Spinal cord (tissue), 10 donors: ENCODE results near the gene PKM. TPM values are rescaled to one million over a fixed set of nuclear protein-coding genes. Genes with fewer than 3 reads are reported as not detected.
A peak's percentile ranks its signal among the peaks of the same experiment; 100 is the strongest.
"Not testable (repeated sequence)": the region's sequence is repeated elsewhere in the genome, so short reads cannot be mapped to it uniquely, and the experiment has no call there.

ENCODE experiments used
- DNase-seq, 6 donors: peaks; one replicate each; pipeline versions ENCODE4 v3.0.0 to v3.0.0-alpha.2; 2013 to 2015; ENCODE audit warnings: low spot score in 6 of 6, low read depth in 4 of 6
- H3K27ac ChIP-seq: one replicate; pipeline ENCODE4 v1.5.1; 2013; ENCODE audit warnings: low read depth, low read length, control low read depth
- H3K27me3 ChIP-seq: one replicate; pipeline ENCODE4 v1.6.1; 2013; ENCODE audit warnings: low read length; ENCODE audit not compliant: control insufficient read depth, insufficient read depth
- H3K36me3 ChIP-seq: one replicate; pipeline ENCODE4 v1.6.1; 2013; ENCODE audit warnings: low read length; ENCODE audit not compliant: control insufficient read depth, insufficient read depth
- H3K4me1 ChIP-seq: one replicate; pipeline ENCODE4 v1.6.1; 2013; ENCODE audit warnings: low read length; ENCODE audit not compliant: control insufficient read depth, insufficient read depth
- H3K4me3 ChIP-seq: one replicate; pipeline ENCODE4 v1.5.1; 2013; ENCODE audit warnings: low read depth, low read length, control low read depth
- H3K9me3 ChIP-seq: one replicate; pipeline ENCODE4 v1.6.1; 2013; ENCODE audit warnings: low read length; ENCODE audit not compliant: control insufficient read depth, insufficient read depth
- WGBS: methylation state at CpG from one replicate; pipeline ENCODE4 v1.1.5; 2013; ENCODE audit warnings: missing lambda C conversion rate; ENCODE audit not compliant: insufficient coverage; 5-methylcytosine and 5-hydroxymethylcytosine counted together
- long read RNA-seq, 4 donors: transcript quantifications; one replicate each; lab custom pipeline, GENCODE V29; 2026
- polyA plus RNA-seq, 2 donors: library from polyadenylated mRNA; unstranded; fragments of 120-200 nt; gene quantifications; one replicate each; pipeline ENCODE4 v1.2.1, GENCODE V29; 2013; ENCODE audit not compliant: insufficient read length in 2 of 2
- total RNA-seq, 2 donors: library from RNA; depleted of rRNA in 1 of 2; stranded (reverse); fragments of 120-200 nt in 1 of 2; fragments of >200 nt in 1 of 2; gene quantifications; one replicate each; pipeline versions ENCODE4 v1.2.3 to v1.2.4, GENCODE V29; 2013 to 2014
- donor health status: healthy.

Gene PKM
- total RNA-seq (100 to 1,000 TPM; 461 to 632 TPM), polyA plus RNA-seq (100 to 1,000 TPM; 661 to 718 TPM)
- long read RNA-seq, donor 1, transcript PKM-214 (2 exons, 2,301 nt): minor isoform, 17 of 444 reads
- long read RNA-seq, donor 1, transcript PKM-202 (11 exons, 2,318 nt): major isoform, 79 of 444 reads
- long read RNA-seq, donor 1, transcript PKM-212 (3 exons, 3,016 nt): minor isoform, 6 of 444 reads
- long read RNA-seq, donor 1, partial matches to known transcripts: 202 of 444 reads
- long read RNA-seq, donor 1, other reads (novel, unspliced or antisense): 135 of 444 reads
- long read RNA-seq, donor 2, transcript PKM-208 (3 exons, 699 nt): minor isoform, 5 of 134 reads
- long read RNA-seq, donor 2, transcript PKM-202 (11 exons, 2,318 nt): major isoform, 41 of 134 reads
- long read RNA-seq, donor 2, transcript PKM-214 (2 exons, 2,301 nt): minor isoform, 7 of 134 reads
- long read RNA-seq, donor 2, partial matches to known transcripts: 50 of 134 reads
- long read RNA-seq, donor 2, other reads (novel, unspliced or antisense): 27 of 134 reads
- long read RNA-seq, donor 3, transcript PKM-214 (2 exons, 2,301 nt): minor isoform, 5 of 161 reads
- long read RNA-seq, donor 3, transcript PKM-202 (11 exons, 2,318 nt): major isoform, 34 of 161 reads
- long read RNA-seq, donor 3, partial matches to known transcripts: 72 of 161 reads
- long read RNA-seq, donor 3, other reads (novel, unspliced or antisense): 42 of 161 reads
- long read RNA-seq, donor 4, transcript PKM-202 (11 exons, 2,318 nt): major isoform, 149 of 417 reads
- long read RNA-seq, donor 4, transcript PKM-212 (3 exons, 3,016 nt): minor isoform, 27 of 417 reads
- long read RNA-seq, donor 4, transcript PKM-214 (2 exons, 2,301 nt): minor isoform, 27 of 417 reads
- long read RNA-seq, donor 4, transcript PKM-221 (2 exons, 580 nt): minor isoform, 5 of 417 reads
- long read RNA-seq, donor 4, partial matches to known transcripts: 159 of 417 reads
- long read RNA-seq, donor 4, other reads (novel, unspliced or antisense): 38 of 417 reads

DNA sequence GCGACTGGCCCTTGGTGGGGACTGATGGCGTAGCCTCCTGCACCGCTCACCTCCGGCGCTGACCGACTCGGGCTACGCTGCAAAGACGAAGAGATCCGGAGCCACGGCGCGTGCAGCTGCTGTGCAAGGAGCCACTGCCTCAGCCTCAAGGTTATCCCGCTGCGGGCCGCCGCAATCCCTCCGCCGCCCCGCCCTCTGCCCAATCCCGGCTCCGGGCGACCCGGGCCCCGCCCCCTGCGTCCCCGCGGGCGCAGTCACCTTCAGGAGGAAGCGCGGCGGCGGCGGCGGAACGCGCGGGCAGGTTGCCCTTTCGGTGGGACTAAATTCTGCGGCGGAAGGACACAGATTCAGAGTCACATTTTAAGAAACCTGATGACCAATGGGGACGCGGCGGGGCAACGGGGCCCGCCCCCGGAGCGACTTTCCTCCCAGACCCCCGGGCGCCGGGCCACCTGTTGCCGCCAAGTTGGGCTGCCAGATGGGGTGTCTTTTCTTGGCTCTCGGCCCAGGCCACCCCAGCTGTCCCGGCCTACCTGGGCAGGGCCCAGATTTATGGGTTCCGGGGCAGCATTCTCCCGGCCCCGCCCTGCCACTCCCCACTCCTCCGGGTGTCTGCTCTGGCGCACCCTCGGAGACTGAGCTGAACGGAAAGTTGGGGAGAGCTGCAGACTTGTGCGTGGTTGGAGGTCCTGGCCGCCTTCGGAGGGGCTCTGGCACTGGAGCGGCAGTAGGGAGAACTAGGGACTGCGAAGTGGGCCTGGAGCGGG, at the start of gene PKM:
TSS of gene PKM (minus strand) at position 125 of the 767 bp plus-strand sequence. CDS start 12,093 bp downstream, outside the sequence.
- WGBS: under 1% methylated on average over 66 of the region's 67 CpGs
- H3K36me3 ChIP-seq: peaks cover 2% of the 10 kb centered on the region
- DNase-seq: peak; percentile 82 to 98 (median 90)
- peaks cover 41% of the 10 kb centered on the region for H3K4me1 ChIP-seq
- no peaks in the 10 kb centered on the region for H3K9me3 ChIP-seq
- peak within 1 kb of the TSS; percentile 94 for H3K4me3 ChIP-seq
- peak within 1 kb of the TSS; percentile 98 for H3K27ac ChIP-seq
- no peaks in the 10 kb centered on the region for H3K27me3 ChIP-seq

DNA sequence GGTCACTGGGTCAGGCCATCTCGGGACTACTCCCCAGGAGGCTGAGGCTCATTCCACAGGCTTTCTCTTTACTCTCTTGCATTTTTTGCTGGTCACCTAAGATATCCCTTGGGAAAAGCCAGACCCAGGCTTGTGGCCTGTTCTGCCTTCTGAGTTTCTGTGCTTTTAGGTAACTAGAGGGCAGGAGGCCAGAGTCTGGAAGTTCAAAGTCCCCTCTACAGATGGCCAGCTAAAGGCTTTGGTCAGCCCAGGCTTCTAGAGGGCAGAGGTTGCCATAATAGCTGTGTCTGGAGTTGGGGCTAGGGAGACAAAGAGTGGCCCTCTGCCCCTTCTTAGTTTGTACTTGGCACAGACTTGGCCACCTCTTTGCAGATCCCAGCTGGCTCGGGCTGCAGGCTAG, 49.8 kb upstream of the PKM start:
- Histone ChIP-seq H3K27ac (no peak overlapping the region), H3K9me3 (no peaks in the 10 kb centered on the region), H3K27me3 (no peaks in the 10 kb centered on the region), H3K4me3 (no peak overlapping the region), H3K36me3 (peaks cover 3% of the 10 kb centered on the region), H3K4me1 (no peaks in the 10 kb centered on the region)
- 50% methylated on average over 1 of the region's 2 CpGs for whole genome bisulfite sequencing
- no peak for DNase-seq

GRCh38 chr15:72278737-72279136, 47.7 kb upstream of the PKM start:
- WGBS: no CpG with 5 or more reads among the region's 1 CpG
- Histone ChIP-seq H3K4me1 (no peaks in the 10 kb centered on the region), H3K27ac (no peak overlapping the region), H3K9me3 (no peaks in the 10 kb centered on the region), H3K27me3 (no peaks in the 10 kb centered on the region), H3K36me3 (no peaks in the 10 kb centered on the region), H3K4me3 (no peak overlapping the region)
- no peak for DNase-seq

DNA sequence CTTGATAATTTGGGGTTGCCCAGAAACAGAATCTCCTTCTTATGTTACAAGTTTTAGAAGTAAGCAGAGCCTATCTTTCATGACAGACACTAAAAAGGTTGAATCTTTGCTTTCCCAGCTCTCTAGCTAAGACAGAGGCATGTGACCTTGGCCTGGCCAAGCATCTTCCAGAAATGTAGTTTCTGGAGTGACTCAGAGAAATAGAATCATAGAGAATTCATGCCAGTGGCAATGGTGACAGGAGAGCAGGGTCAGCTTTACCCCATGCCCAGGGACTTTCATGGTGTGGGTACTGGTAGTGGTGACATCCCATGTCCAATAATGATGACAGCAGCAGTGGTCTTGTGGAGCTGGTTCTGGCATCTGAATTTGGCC, 45.3 kb upstream of the PKM start:
- Histone ChIP-seq H3K9me3 (no peaks in the 10 kb centered on the region), H3K27me3 (no peaks in the 10 kb centered on the region), H3K4me1 (peaks cover 8% of the 10 kb centered on the region), H3K4me3 (no peak overlapping the region), H3K27ac (no peak overlapping the region), H3K36me3 (no peaks in the 10 kb centered on the region)
- DNase-seq: no peak

DNA sequence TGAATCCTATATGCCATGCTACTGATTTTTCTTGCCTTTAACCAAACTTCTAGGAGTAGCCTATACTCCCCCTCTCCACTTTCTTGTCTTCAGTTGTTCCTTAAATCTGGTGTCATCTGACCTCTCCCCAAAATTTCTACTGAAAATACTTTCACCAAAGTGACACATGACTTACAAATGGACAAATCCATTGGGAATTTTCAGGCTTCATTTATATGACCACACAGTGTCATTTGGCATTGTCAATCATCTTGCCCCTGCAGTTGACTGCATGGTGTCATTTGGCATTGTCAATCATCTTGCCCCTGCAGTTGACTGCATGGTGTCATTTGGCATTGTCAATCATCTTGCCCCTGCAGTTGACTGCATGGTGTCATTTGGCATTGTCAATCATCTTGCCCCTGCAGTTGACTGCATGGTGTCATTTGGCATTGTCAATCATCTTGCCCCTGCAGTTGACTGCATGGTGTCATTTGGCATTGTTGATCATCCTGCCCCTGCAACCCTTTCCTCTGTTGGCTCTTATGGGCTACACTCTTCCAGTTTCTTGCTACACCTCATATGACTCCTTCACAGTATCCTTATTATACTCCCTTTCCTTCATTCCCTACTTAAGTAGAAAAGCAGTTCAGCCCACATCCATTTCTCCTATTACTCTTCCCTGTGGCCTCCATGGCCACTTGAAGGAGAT, 44.8 kb upstream of the PKM start:
- H3K27me3 ChIP-seq, H3K4me3 ChIP-seq, H3K4me1 ChIP-seq, H3K36me3 ChIP-seq, H3K9me3 ChIP-seq, DNase-seq, H3K27ac ChIP-seq: not testable (repeated sequence)

DNA sequence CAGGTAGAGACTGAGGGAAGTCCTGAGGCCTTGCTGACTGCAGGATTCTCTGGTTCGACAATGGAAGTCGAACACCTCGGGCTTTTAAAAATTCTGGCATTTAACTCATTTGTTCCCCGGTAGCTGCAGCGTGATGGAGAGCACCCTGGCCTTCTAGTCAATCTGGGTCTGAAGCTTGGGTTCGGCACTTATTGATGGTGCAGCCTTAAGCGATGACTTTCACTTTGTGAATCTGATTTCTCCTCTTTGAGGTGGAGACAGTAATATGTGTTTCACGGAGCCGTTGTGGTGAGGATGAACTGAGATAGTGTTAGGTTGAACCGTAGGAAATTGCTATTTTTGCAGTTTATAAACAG, 42.0 kb upstream of the PKM start:
- 35% methylated on average over 7 of the region's 10 CpGs for WGBS
- Histone ChIP-seq H3K27ac (peak overlapping the region; percentile 61), H3K27me3 (no peaks in the 10 kb centered on the region)

DNA sequence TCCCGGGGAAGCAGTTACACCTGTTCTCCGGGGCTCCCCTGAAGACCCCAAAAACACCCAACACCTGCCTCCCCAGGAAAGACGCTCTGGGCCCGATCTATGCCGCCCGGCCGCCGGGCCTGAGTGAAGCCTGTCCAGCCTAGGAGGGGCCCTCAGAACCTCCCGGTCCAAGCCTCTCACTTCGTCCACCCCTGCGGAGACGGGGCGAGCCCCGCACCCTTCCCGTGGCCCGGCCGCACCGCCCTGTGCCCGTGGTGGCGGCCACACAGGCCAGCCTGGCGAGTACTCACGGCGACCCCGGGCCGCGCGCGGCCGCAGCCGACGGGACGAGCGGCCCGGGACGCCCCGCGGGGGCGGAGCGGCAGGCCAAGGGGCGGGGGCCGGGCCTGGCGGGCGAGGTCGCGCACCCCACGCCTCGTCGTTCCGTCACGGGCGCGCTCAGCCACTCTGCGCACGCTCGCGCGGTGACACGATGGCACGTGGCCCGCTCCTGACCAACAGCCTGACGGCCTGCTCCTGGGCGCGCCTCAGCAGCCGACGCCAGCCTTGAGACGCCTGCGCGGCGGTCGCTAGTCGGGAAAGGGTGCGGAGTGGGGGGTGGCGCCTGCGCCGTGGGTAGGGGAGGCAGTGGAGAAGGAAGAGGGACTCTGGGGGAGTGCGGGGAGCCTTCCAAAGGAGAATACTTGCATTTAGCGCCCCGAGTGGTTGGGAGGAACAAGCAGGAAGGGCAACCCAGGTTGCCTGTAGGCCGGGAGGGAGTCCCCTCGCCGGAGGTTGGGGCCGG, 41.4 kb upstream of the PKM start, which contains the start of gene PARP6:
TSS of gene PARP6 (minus strand) at position 342 of the 784 bp plus-strand sequence. CDS start 5,077 bp downstream, outside the sequence.
- peaks cover 18% of the 10 kb centered on the region for H3K36me3 ChIP-seq
- under 1% methylated on average over 82 of the region's 82 CpGs for WGBS
- peak; percentile 88 to 100 (median 97) for DNase-seq
- peak within 1 kb of the TSS; percentile 87 for H3K27ac ChIP-seq
- H3K4me3 ChIP-seq: peak within 1 kb of the TSS; percentile 80
- no peaks in the 10 kb centered on the region for H3K27me3 ChIP-seq
- H3K9me3 ChIP-seq: no peaks in the 10 kb centered on the region
- peaks cover 8% of the 10 kb centered on the region for H3K4me1 ChIP-seq

More for the DNA sequence above, 42.0 kb upstream of the PKM start:
- H3K36me3 ChIP-seq: peaks cover 13% of the 10 kb centered on the region
- no peaks in the 10 kb centered on the region for H3K9me3 ChIP-seq
- peak overlapping the region; percentile 45 for H3K4me3 ChIP-seq
- DNase-seq: no peak
- H3K4me1 ChIP-seq: peaks cover 8% of the 10 kb centered on the region

DNA sequence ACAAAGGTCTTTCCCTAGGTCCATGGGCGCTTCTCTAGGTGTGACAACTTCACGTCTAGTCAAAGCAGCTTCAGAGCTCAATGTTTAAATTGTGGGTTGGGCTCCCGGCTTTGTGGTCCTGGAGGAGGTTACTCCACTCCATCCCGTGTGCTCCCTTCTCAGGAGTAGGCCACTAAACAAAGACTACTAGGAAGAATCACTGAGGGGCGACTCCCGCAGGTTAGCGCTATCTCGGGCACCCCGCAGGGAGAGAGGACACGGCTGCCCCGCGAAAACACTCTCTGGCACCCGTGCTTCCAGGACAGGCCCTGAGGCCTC, 40.9 kb upstream of the PKM start:
- peak in 1 of 6 donors; percentile 9 for DNase-seq
- 3% methylated on average over 13 of the region's 13 CpGs for WGBS
- Histone ChIP-seq H3K27ac (peak overlapping the region; percentile 87), H3K27me3 (no peaks in the 10 kb centered on the region), H3K4me3 (peak overlapping the region; percentile 80), H3K9me3 (no peaks in the 10 kb centered on the region), H3K36me3 (peaks cover 21% of the 10 kb centered on the region), H3K4me1 (peaks cover 8% of the 10 kb centered on the region)
